Heart left ventricle (tissue), 16 donors: Measurements from ENCODE around the gene MOV10. TPM values are rescaled to one million over a fixed set of nuclear protein-coding genes. Genes with fewer than 3 reads are reported as not detected.

Experiments used
- ATAC-seq, 4 donors: fragments of 200-7000 bp; cut with Tn5 transposase; one replicate each; pipeline ENCODE4 v1.9.1; 2020 to 2022; ENCODE audit warnings: moderate library complexity in 4 of 4, mild to moderate bottlenecking in 3 of 4, moderate number of reproducible peaks in 1 of 4
- DNase-seq, 5 donors: peaks; one replicate each; pipeline ENCODE4 v3.0.0-alpha.2; 2020
- H3K27ac ChIP-seq, 12 donors: fragments of 200-600 bp; sonication (generic) in 4 of 12; one replicate each; pipeline versions ENCODE4 v1.5.0 to v1.8.0; 2016 to 2022; ENCODE audit warnings: mild to moderate bottlenecking in 2 of 12
- H3K27me3 ChIP-seq, 9 donors: fragments of 200-600 bp; sonication (generic) in 2 of 9; one replicate each; pipeline versions ENCODE4 v1.5.1 to v1.8.0; 2016 to 2022; ENCODE audit warnings: mild to moderate bottlenecking in 3 of 9
- H3K36me3 ChIP-seq, 9 donors: fragments of 200-600 bp; sonication (generic) in 2 of 9; one replicate each; pipeline versions ENCODE4 v1.5.0 to v1.8.0; 2018 to 2022; ENCODE audit warnings: mild to moderate bottlenecking in 2 of 9
- H3K4me1 ChIP-seq, 12 donors: fragments of 200-600 bp; sonication (generic) in 4 of 12; one replicate each; pipeline versions ENCODE4 v1.5.0 to v1.8.0; 2016 to 2022; ENCODE audit warnings: mild to moderate bottlenecking in 3 of 12
- H3K4me3 ChIP-seq, 12 donors: fragments of 200-600 bp; sonication (generic) in 4 of 12; one replicate each; pipeline versions ENCODE4 v1.5.0 to v1.8.0; 2017 to 2022; ENCODE audit warnings: mild to moderate bottlenecking in 9 of 12, moderate library complexity in 4 of 12
- H3K9me3 ChIP-seq, 12 donors: fragments of 200-600 bp; sonication (generic) in 4 of 12; one replicate each; pipeline versions ENCODE4 v1.5.0 to v1.8.0; 2016 to 2022; ENCODE audit warnings: mild to moderate bottlenecking in 1 of 12
- POLR2A ChIP-seq, 2 donors: fragments of 450-650 bp; IDR thresholded peaks; one replicate each; pipeline ENCODE4 v1.6.1; 2017; ENCODE audit warnings: antibody characterized with exemption in 2 of 2, mild to moderate bottlenecking in 2 of 2, moderate library complexity in 2 of 2
- WGBS, 4 donors: extraction: QIAGEN DNeasy Blood & Tissue Kit in 2 of 4; methylation state at CpG; one replicate each; pipeline versions ENCODE4 v1.1.5 to v1.1.7; 2013 to 2018; 5-methylcytosine and 5-hydroxymethylcytosine counted together
- intact Hi-C, 10 donors: fragments of 100-400 bp; cut with DNase I; formaldehyde crosslinking; loops; one replicate each; pipeline versions ENCODE4 v1.11.1 to v1.14.2; 2022
- polyA plus RNA-seq, 2 donors: library from polyadenylated mRNA; stranded (reverse); fragments of 200-250 nt; gene quantifications; one replicate each; pipeline ENCODE4 v1.2.3, GENCODE V29; 2013
- total RNA-seq, 9 donors: library from RNA; depleted of rRNA in 2 of 9; stranded (reverse); fragments of >200 nt in 2 of 9; fragmentation: NEBNext Ultra II Directional in 3 of 9; extraction: Animal tissue kit (Norgen Biotek cat#: 25700) in 3 of 9; gene quantifications; one replicate each; pipeline versions ENCODE4 v1.1.0 to v1.2.4, GENCODE V29; 2016 to 2023
- TF ChIP-seq, protein P1 (sequence below), 12 donors: fragments of 200-600 bp; sonication (generic) in 4 of 12; IDR thresholded peaks; one replicate each; pipeline versions ENCODE4 v1.5.0 to v1.8.0; 2018 to 2022; ENCODE audit warnings: antibody characterized with exemption in 12 of 12, mild to moderate bottlenecking in 5 of 12
- donor health status: ischemic (EF 13 %, LVEDD 7.1; RV severe dilation, severe dysfunction).
- donor health status: healthy with polysubstance abuse.
- donor health status: DM: no; HTN: yes; CAD: no.
- donor health status: DM: no; HTN: no; CAD: no.
- donor health status: ischemic (EF 25% LVEDD 6.9; RV normal size, moderate dysfunction).
- donor health status: ischemic (EF 25% LVEDD 5.7; RV mildly dilated, moderate dysfunction).
- donor health status: healthy.
- donor health status: DM: yes; HTN: yes; CAD: no.
- donor health status: ischemic (EF 35%, LVEDD 5.7; RV mildly dilated, moderate dysfunction).
- donor health status: nonischemic (EF 11% LVEDD 7.7; RV severe dilation, severe dysfunction).
- donor health status: DM: yes; HTN: yes; CAD: no.
- donor health status: PGD.
- donor health status: ischemic (EF 29% LVEDD 5.4; RV normal size, mild dysfunction).
- donor health status: nonischemic (EF 23%, LVEDD 6.1; RV moderate dilation, normal function).

The MOV10 gene
- total and polyA plus RNA-seq, 11 donors = 7.5 to 43.6 (median 13.3) TPM

- Histone ChIP-seq H3K36me3 (peaks cover 0 to 17% (median 8%) of the 10 kb centered on the region in 9 donors), H3K27ac (peak overlapping the region in 8 of 12 donors; percentile 94 to 100 (median 99)), H3K4me1 (peaks cover 3 to 39% (median 30%) of the 10 kb centered on the region in 12 donors), H3K4me3 (peak overlapping the region in 1 of 12 donors; percentile 75), H3K9me3 (no peaks in the 10 kb centered on the region), H3K27me3 (no peaks in the 10 kb centered on the region)
- DNase-seq (no peak), ATAC-seq (no peak)
- no peak for TF ChIP-seq POLR2A (IDR thresholded peaks at IDR 0.05)
- TF ChIP-seq, protein P1, sequence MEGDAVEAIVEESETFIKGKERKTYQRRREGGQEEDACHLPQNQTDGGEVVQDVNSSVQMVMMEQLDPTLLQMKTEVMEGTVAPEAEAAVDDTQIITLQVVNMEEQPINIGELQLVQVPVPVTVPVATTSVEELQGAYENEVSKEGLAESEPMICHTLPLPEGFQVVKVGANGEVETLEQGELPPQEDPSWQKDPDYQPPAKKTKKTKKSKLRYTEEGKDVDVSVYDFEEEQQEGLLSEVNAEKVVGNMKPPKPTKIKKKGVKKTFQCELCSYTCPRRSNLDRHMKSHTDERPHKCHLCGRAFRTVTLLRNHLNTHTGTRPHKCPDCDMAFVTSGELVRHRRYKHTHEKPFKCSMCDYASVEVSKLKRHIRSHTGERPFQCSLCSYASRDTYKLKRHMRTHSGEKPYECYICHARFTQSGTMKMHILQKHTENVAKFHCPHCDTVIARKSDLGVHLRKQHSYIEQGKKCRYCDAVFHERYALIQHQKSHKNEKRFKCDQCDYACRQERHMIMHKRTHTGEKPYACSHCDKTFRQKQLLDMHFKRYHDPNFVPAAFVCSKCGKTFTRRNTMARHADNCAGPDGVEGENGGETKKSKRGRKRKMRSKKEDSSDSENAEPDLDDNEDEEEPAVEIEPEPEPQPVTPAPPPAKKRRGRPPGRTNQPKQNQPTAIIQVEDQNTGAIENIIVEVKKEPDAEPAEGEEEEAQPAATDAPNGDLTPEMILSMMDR (IDR thresholded peaks at IDR 0.05) = no peak
- intact Hi-C loops = loop anchor here in 9 of 10 donors (5.0 to 10.0 kb wide), 6 partner anchors 36 to 316 kb away; partner anchors contain the start of genes WNT2B (in 4 of the 9), CTTNBP2NL (in 1 of the 9) and MOV10 (in 1 of the 9)
- WGBS, 4 donors = 74 to 85% (median 78%) methylated on average over 6 of the region's 6 CpGs
Observed at GRCh38 chr1:112708002-112708448, 33.6 kb downstream of the MOV10 start.

DNA sequence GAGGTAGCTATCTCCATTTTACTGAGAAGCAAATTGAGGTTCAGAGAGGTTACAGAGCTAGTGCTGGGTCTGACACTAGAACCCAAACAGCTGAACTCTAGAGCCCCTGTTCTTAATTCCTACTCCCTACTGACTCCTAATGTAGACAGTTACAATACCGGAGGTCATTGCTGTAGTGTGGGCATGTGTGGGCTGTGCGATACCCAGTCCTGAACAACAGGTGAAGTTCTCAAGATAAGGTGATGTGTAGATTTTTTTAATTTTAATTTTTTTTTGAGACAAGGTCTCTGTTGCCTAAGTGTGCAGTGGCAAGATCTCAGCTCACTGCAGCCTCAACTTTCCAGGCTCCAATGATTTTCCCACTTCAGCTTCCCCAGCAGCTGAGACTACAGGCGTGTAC, 34.0 kb downstream of the MOV10 start:
- WGBS, 4 donors = 95 to 98% (median 96%) methylated on average over 3 of the region's 3 CpGs
- H3K36me3 ChIP-seq = peaks cover 0 to 13% (median 3%) of the 10 kb centered on the region in 9 donors
- H3K9me3 ChIP-seq = no peaks in the 10 kb centered on the region
- DNase-seq (no peak), ATAC-seq (no peak)
- H3K27ac ChIP-seq = no peak overlapping the region
- no peaks in the 10 kb centered on the region for H3K27me3 ChIP-seq
- H3K4me1 ChIP-seq = peaks cover 3 to 38% (median 26%) of the 10 kb centered on the region in 12 donors
- H3K4me3 ChIP-seq = no peak overlapping the region
- no peak for TF ChIP-seq POLR2A (IDR thresholded peaks at IDR 0.05)
- TF ChIP-seq, protein P1 (IDR thresholded peaks at IDR 0.05) = no peak
- intact Hi-C loops = loop anchor here in 9 of 10 donors (5.0 to 10.0 kb wide), 6 partner anchors 36 to 316 kb away; partner anchors contain the start of genes WNT2B (in 4 of the 9), CTTNBP2NL (in 1 of the 9) and MOV10 (in 1 of the 9)

GRCh38 chr1:112710159-112710558, 35.7 kb downstream of the MOV10 start:
- DNase-seq = no peak
- WGBS, 4 donors = 90 to 96% (median 94%) methylated on average over 6 to 7 of the region's 7 CpGs
- no peak overlapping the region for H3K27ac ChIP-seq
- no peak for ATAC-seq
- H3K4me3 ChIP-seq = no peak overlapping the region
- H3K36me3 ChIP-seq = peaks cover 0 to 4% (median 0%) of the 10 kb centered on the region in 9 donors
- H3K27me3 ChIP-seq = no peaks in the 10 kb centered on the region
- intact Hi-C loops = loop anchor here in 5 of 10 donors (5.0 to 10.0 kb wide), 4 partner anchors 175 to 965 kb away; partner anchors contain the start of gene LRIG2 (in 5 of the 5)
- no peaks in the 10 kb centered on the region for H3K9me3 ChIP-seq
- TF ChIP-seq, protein P1 (IDR thresholded peaks at IDR 0.05) = no peak
- no peak for TF ChIP-seq POLR2A (IDR thresholded peaks at IDR 0.05)
- H3K4me1 ChIP-seq = peaks cover 0 to 38% (median 25%) of the 10 kb centered on the region in 12 donors

DNA sequence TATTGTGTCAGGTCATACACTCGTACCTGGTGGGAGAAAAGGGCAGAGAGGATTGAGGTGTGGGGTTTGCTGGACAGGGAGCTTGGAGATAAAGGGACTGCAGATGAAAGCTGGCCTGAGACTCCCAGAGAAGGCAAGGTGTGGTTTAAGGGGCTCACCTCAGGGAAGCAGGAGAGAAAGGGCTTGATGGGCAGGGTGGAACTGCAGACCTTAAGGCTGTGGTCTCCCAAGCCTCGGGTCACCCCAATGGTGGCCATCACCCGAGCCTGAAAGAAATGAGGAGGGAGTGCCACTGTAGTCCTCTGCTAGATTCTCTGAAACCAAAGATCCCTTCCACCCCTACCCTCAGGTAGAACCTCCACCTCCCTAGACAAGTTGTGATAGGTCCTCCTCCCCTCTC, 36.1 kb downstream of the MOV10 start:
- TF ChIP-seq, protein P1 (IDR thresholded peaks at IDR 0.05) = no peak
- no peak for ATAC-seq
- peaks cover 0 to 33% (median 23%) of the 10 kb centered on the region in 12 donors for H3K4me1 ChIP-seq
- H3K9me3 ChIP-seq = no peaks in the 10 kb centered on the region
- no peak for DNase-seq
- WGBS, 4 donors = 91 to 100% (median 95%) methylated on average over 3 of the region's 3 CpGs
- intact Hi-C loops = loop anchor here in 5 of 10 donors (5.0 to 10.0 kb wide), 4 partner anchors 174 to 964 kb away; partner anchors contain the start of gene LRIG2 (in 5 of the 5)
- peaks cover 0 to 4% (median 0%) of the 10 kb centered on the region in 9 donors for H3K36me3 ChIP-seq
- no peak overlapping the region for H3K4me3 ChIP-seq
- no peak overlapping the region for H3K27ac ChIP-seq
- H3K27me3 ChIP-seq = no peaks in the 10 kb centered on the region
